Panc1 (cell line): ENCODE results near the gene SLIT2. TPM values are rescaled to one million over a fixed set of nuclear protein-coding genes. Genes with fewer than 3 reads are reported as not detected.

Source experiments
- ATAC-seq: fragments of 200-7000 bp; cut with Tn5 transposase; 2 replicates; pipeline ENCODE4 v1.9.1; 2020; ENCODE audit warnings: mild to moderate bottlenecking, moderate library complexity
- BruUV-seq: library from RNA; stranded (reverse); fragments of 400-500 nt; replicated peaks from 2 replicates; lab custom pipeline; 2021; lab: Mats Ljungman, UMichigan
- CTCF ChIA-PET: fragments of 300-600 bp; sonication (Branson Sonifier 250); formaldehyde crosslinking; loops from one replicate; lab custom pipeline; 2022; ENCODE audit warnings: antibody characterized with exemption; lab: Charles Lee
- POLR2A ChIA-PET: fragments of 300-600 bp; sonication (Branson Sonifier 250); formaldehyde crosslinking; loops from one replicate; lab custom pipeline; 2022; ENCODE audit warnings: antibody characterized with exemption; lab: Charles Lee
- DNase-seq: peaks from one replicate; pipeline ENCODE4 v3.0.0-alpha.2; 2010; ENCODE audit warnings: low read depth, low spot score
- H3K27ac ChIP-seq: 2 replicates; pipeline ENCODE4 v1.5.1; 2011; ENCODE audit warnings: mild to moderate bottlenecking, low read length, inconsistent platforms
- H3K27me3 ChIP-seq: fragments of 200-500 bp; sonication (Bioruptor generic); 2 replicates; pipeline ENCODE4 v1.6.0; 2014; ENCODE audit warnings: low read length, inconsistent platforms; ENCODE audit not compliant: control insufficient read depth, insufficient read depth
- H3K36me3 ChIP-seq: fragments of 200-500 bp; sonication (Bioruptor generic); 2 replicates; pipeline ENCODE4 v1.5.1; 2014; ENCODE audit warnings: inconsistent platforms, mild to moderate bottlenecking, low read length, moderate library complexity; ENCODE audit not compliant: control insufficient read depth, insufficient read depth
- H3K4me1 ChIP-seq: 2 replicates; pipeline ENCODE4 v1.5.1; 2011; ENCODE audit warnings: inconsistent platforms, mild to moderate bottlenecking, low read length, moderate library complexity; ENCODE audit not compliant: control insufficient read depth, insufficient read depth
- H3K4me3 ChIP-seq, 2 experiments: 2 replicates each; pipeline ENCODE4 v1.5.1; 2011 to 2012; ENCODE audit warnings: low read depth in 2 of 2, low read length in 2 of 2, mild to moderate bottlenecking in 2 of 2, inconsistent platforms in 1 of 2, moderate library complexity in 1 of 2
- H3K9me3 ChIP-seq: fragments of 200-500 bp; sonication (Bioruptor generic); 2 replicates; pipeline ENCODE4 v1.5.1; 2014; ENCODE audit warnings: low read depth, mild to moderate bottlenecking, inconsistent platforms, low read length, moderate library complexity; ENCODE audit not compliant: control insufficient read depth, insufficient read depth
- CTCF ChIP-seq: fragments of 450-650 bp; IDR thresholded peaks from 2 replicates; pipeline ENCODE4 v1.5.1; 2017; ENCODE audit warnings: mild to moderate bottlenecking
- POLR2AphosphoS5 ChIP-seq: IDR thresholded peaks from 2 replicates; pipeline ENCODE4 v1.6.1; 2012; ENCODE audit warnings: mild to moderate bottlenecking, low read depth, low read length, moderate library complexity
- REST ChIP-seq, 2 experiments: IDR thresholded peaks; 2 replicates each; pipeline ENCODE4 v1.6.1; 2011 to 2012; ENCODE audit warnings: low read depth in 2 of 2, control low read depth in 1 of 2, low read length in 1 of 2, mild to moderate bottlenecking in 1 of 2, moderate library complexity in 1 of 2; ENCODE audit not compliant: insufficient read depth in 1 of 2
- SIN3A ChIP-seq: IDR thresholded peaks from 2 replicates; pipeline ENCODE4 v1.6.1; 2012; ENCODE audit warnings: low read depth, mild to moderate bottlenecking, low read length, moderate library complexity, borderline replicate concordance; ENCODE audit not compliant: insufficient read depth
- TCF7L2 ChIP-seq: IDR thresholded peaks from 2 replicates; pipeline ENCODE4 v1.6.1; 2011; ENCODE audit warnings: mild to moderate bottlenecking, low read depth, low read length, inconsistent platforms
- in situ Hi-C: cut with HindIII; loops from 2 replicates; pipeline ENCODE4 v1.10.0; 2016; ENCODE audit warnings: low sequenced_read_pairs, low pct_unique_long_range_greater_than_20kb
- intact Hi-C: fragments of 100-400 bp; cut with micrococcal nuclease; formaldehyde crosslinking; loops from one replicate; pipeline ENCODE4 v1.10.0; 2022; ENCODE audit not compliant: unreplicated experiment
- total RNA-seq: library from RNA; stranded (reverse); gene quantifications from one replicate; pipeline ENCODE4 v1.2.1, GENCODE V29; 2021; ENCODE audit not compliant: unreplicated experiment

SLIT2 gene
- total RNA-seq, 1 experiment from 2014 or later: 0.28 TPM

- POLR2A ChIA-PET: no interaction called here
Measured at GRCh38 chr4:20248155-20248558, 3.5 kb upstream of the SLIT2 start.

GRCh38 chr4:20249333-20249732, 2.4 kb upstream of the SLIT2 start:
- H3K9me3 ChIP-seq: no peaks in the 10 kb centered on the region
- no peaks in the 10 kb centered on the region for H3K4me1 ChIP-seq
- in situ Hi-C loops: no loop called here
- no TSS peak for BruUV-seq
- ATAC-seq: no peak
- no peak overlapping the region for H3K4me3 ChIP-seq
- intact Hi-C loops: no loop called here
- ChIA-PET POLR2A (no interaction called here), CTCF (no interaction called here)
- no peak for DNase-seq
- H3K27me3 ChIP-seq: no peaks in the 10 kb centered on the region
- no peak overlapping the region for H3K27ac ChIP-seq
- TF ChIP-seq CTCF (peak; percentile 33; the same call in 1 of the 2 replicates), POLR2AphosphoS5 (no peak), TCF7L2 (no peak), SIN3A (no peak), REST (IDR thresholded peaks at IDR 0.05; ENCODE audit: insufficient read depth in 1 of 2, low read depth in 2 of 2, low read length in 1 of 2) (no peak)
- no peaks in the 10 kb centered on the region for H3K36me3 ChIP-seq

More at GRCh38 chr4:20248155-20248558, 3.5 kb upstream of the SLIT2 start:
- Histone ChIP-seq H3K36me3 (no peaks in the 10 kb centered on the region), H3K27ac (no peak overlapping the region), H3K9me3 (0 out of 2 replicates have a peak, but pooled peaks cover 3% of the 10 kb centered on the region), H3K27me3 (no peaks in the 10 kb centered on the region), H3K4me3 (no peak overlapping the region), H3K4me1 (no peaks in the 10 kb centered on the region)
- TF ChIP-seq REST (IDR thresholded peaks at IDR 0.05; ENCODE audit: insufficient read depth in 1 of 2, low read depth in 2 of 2, low read length in 1 of 2): no peak
- TF ChIP-seq CTCF: peak; percentile 62
- DNase-seq (no peak), ATAC-seq (no peak)
- intact Hi-C loops (no loop called here), in situ Hi-C loops (no loop called here)
- BruUV-seq: no TSS peak
- CTCF ChIA-PET: interaction anchor here (0.6 to 0.7 kb wide), 4 partner anchors 90 to 1249 kb away, joined by 3 to 13 read pairs (median 4); no protein-coding TSS in a partner anchor
